Measurements from ENCODE around the gene PATZ1.
"Not testable (repeated sequence)": the region's sequence is repeated elsewhere in the genome, so short reads cannot be mapped to it uniquely, and the experiment has no call there.

- not testable (repeated sequence) for TF ChIP-seq ZNF518B (CRISPR knock-in tag; IDR thresholded peaks at IDR 0.05); CTCF (IDR thresholded peaks at IDR 0.05 in 2 of 3, conservative IDR thresholded peaks at IDR 0.05 in 1 of 3; ENCODE audit: insufficient read depth in 2 of 3, low read depth in 1 of 3, low read length in 3 of 3); EGR1 (conservative IDR thresholded peaks at IDR 0.05); CBX5 (IDR thresholded peaks at IDR 0.05; ENCODE audit: borderline replicate concordance, low read depth); E2F3 (CRISPR knock-in tag; IDR thresholded peaks at IDR 0.05)
Observed at GRCh38 chr22:31314220-31314619, 31.9 kb downstream of the PATZ1 start.

Data from K562 (cell line).